Measurements from ENCODE around the gene ATP6V0A4.

ATP6V0A4 gene

GRCh38 chr7:138741453-138741735 lies 56.6 kb downstream of the ATP6V0A4 start:
- no peak overlapping the region for H3K14ac ChIP-seq (ENCODE audit: low read length in 2 of 2)
- H2BK5ac ChIP-seq (ENCODE audit: low read depth, low read length, poor library complexity, severe bottlenecking) = no peak overlapping the region
- 90% methylated on average over 5 of the region's 5 CpGs for WGBS
- no peak overlapping the region for H3K27ac ChIP-seq (ENCODE audit: low read length, poor library complexity, severe bottlenecking)
- no peak overlapping the region for H4K8ac ChIP-seq (ENCODE audit: low read length)
- H2BK15ac ChIP-seq (ENCODE audit: low read depth, poor library complexity, severe bottlenecking) = no peak overlapping the region
- H2AFZ ChIP-seq (ENCODE audit: low read depth, low read length) = no peak overlapping the region
- H2AK5ac ChIP-seq (ENCODE audit: low read length, severe bottlenecking) = no peak overlapping the region
- H3K27me3 ChIP-seq (ENCODE audit: control insufficient read depth in 1 of 2, insufficient read depth in 1 of 2, low read length in 2 of 2) = no peaks in the 10 kb centered on the region
- H3K18ac ChIP-seq (ENCODE audit: low read depth in 1 of 2, low read length in 2 of 2) = no peak overlapping the region
- no peaks in the 10 kb centered on the region for H3K36me3 ChIP-seq (ENCODE audit: control insufficient read depth in 1 of 2, insufficient read depth in 2 of 2, low read depth in 1 of 2, low read length in 2 of 2)
- H4K91ac ChIP-seq (ENCODE audit: low read length) = no peak overlapping the region
- DNase-seq = no peak
- H3K4me1 ChIP-seq (ENCODE audit: control insufficient read depth, insufficient read depth, low read depth, low read length) = peaks cover 4% of the 10 kb centered on the region
- no peak overlapping the region for H3K23ac ChIP-seq (ENCODE audit: low read length in 2 of 2)
- no peak overlapping the region for H3K4me3 ChIP-seq (ENCODE audit: insufficient read depth in 1 of 2, low read depth in 1 of 2, low read length in 2 of 2)
- no peaks in the 10 kb centered on the region for H3K9me3 ChIP-seq (ENCODE audit: control insufficient read depth, low read length)
- H3K4ac ChIP-seq (ENCODE audit: low read depth in 1 of 2, low read length in 2 of 2) = no peak overlapping the region
- H3K9ac ChIP-seq (ENCODE audit: low read length) = no peak overlapping the region
- no peak overlapping the region for H2BK12ac ChIP-seq (ENCODE audit: low read length in 2 of 2)
- no peaks in the 10 kb centered on the region for H3K79me1 ChIP-seq (replicated peaks; ENCODE audit: low read length, poor library complexity, severe bottlenecking)
- H3K4me2 ChIP-seq (ENCODE audit: low read length, poor library complexity, severe bottlenecking) = no peak overlapping the region
- no peak overlapping the region for H2BK120ac ChIP-seq (ENCODE audit: low read depth, low read length)

- H2BK15ac ChIP-seq (ENCODE audit: low read depth, poor library complexity, severe bottlenecking) = no peak overlapping the region
- no peak overlapping the region for H3K18ac ChIP-seq (ENCODE audit: low read depth in 1 of 2, low read length in 2 of 2)
- peaks cover 4% of the 10 kb centered on the region for H3K4me1 ChIP-seq (ENCODE audit: control insufficient read depth, insufficient read depth, low read depth, low read length)
- WGBS = 91% methylated on average over 1 of the region's 1 CpG
- H2BK12ac ChIP-seq (ENCODE audit: low read length in 2 of 2) = no peak overlapping the region
- no peak overlapping the region for H3K4me3 ChIP-seq (ENCODE audit: insufficient read depth in 1 of 2, low read depth in 1 of 2, low read length in 2 of 2)
- no peak overlapping the region for H2AFZ ChIP-seq (ENCODE audit: low read depth, low read length)
- no peak overlapping the region for H4K91ac ChIP-seq (ENCODE audit: low read length)
- H3K4me2 ChIP-seq (ENCODE audit: low read length, poor library complexity, severe bottlenecking) = no peak overlapping the region
- H3K27ac ChIP-seq (ENCODE audit: low read length, poor library complexity, severe bottlenecking) = no peak overlapping the region
- no peak overlapping the region for H3K23ac ChIP-seq (ENCODE audit: low read length in 2 of 2)
- no peak overlapping the region for H3K9ac ChIP-seq (ENCODE audit: low read length)
- H3K36me3 ChIP-seq (ENCODE audit: control insufficient read depth in 1 of 2, insufficient read depth in 2 of 2, low read depth in 1 of 2, low read length in 2 of 2) = no peaks in the 10 kb centered on the region
- H4K8ac ChIP-seq (ENCODE audit: low read length) = no peak overlapping the region
- no peaks in the 10 kb centered on the region for H3K79me1 ChIP-seq (replicated peaks; ENCODE audit: low read length, poor library complexity, severe bottlenecking)
- no peaks in the 10 kb centered on the region for H3K27me3 ChIP-seq (ENCODE audit: control insufficient read depth in 1 of 2, insufficient read depth in 1 of 2, low read length in 2 of 2)
- H3K14ac ChIP-seq (ENCODE audit: low read length in 2 of 2) = no peak overlapping the region
- no peak overlapping the region for H2BK5ac ChIP-seq (ENCODE audit: low read depth, low read length, poor library complexity, severe bottlenecking)
- H3K9me3 ChIP-seq (ENCODE audit: control insufficient read depth, low read length) = no peaks in the 10 kb centered on the region
- H2AK5ac ChIP-seq (ENCODE audit: low read length, severe bottlenecking) = no peak overlapping the region
- no peak for DNase-seq
- no peak overlapping the region for H3K4ac ChIP-seq (ENCODE audit: low read depth in 1 of 2, low read length in 2 of 2)
- H2BK120ac ChIP-seq (ENCODE audit: low read depth, low read length) = no peak overlapping the region
Observed at GRCh38 chr7:138739859-138740258, 58.1 kb downstream of the ATP6V0A4 start.

GRCh38 chr7:138738551-138739335 lies 59.3 kb downstream of the ATP6V0A4 start:
- H2AK5ac ChIP-seq (ENCODE audit: low read length, severe bottlenecking) = peak overlapping the region; percentile 46
- H3K23ac ChIP-seq (ENCODE audit: low read length in 2 of 2) = no peak overlapping the region
- no peak overlapping the region for H2AFZ ChIP-seq (ENCODE audit: low read depth, low read length)
- H3K27ac ChIP-seq (ENCODE audit: low read length, poor library complexity, severe bottlenecking) = peak overlapping the region; percentile 39
- H2BK12ac ChIP-seq (ENCODE audit: low read length in 2 of 2) = no peak overlapping the region
- H4K91ac ChIP-seq (ENCODE audit: low read length) = no peak overlapping the region
- no peaks in the 10 kb centered on the region for H3K9me3 ChIP-seq (ENCODE audit: control insufficient read depth, low read length)
- no peaks in the 10 kb centered on the region for H3K27me3 ChIP-seq (ENCODE audit: control insufficient read depth in 1 of 2, insufficient read depth in 1 of 2, low read length in 2 of 2)
- H3K4me2 ChIP-seq (ENCODE audit: low read length, poor library complexity, severe bottlenecking) = peak overlapping the region; percentile 13
- H4K8ac ChIP-seq (ENCODE audit: low read length) = no peak overlapping the region
- H3K4ac ChIP-seq (ENCODE audit: low read depth in 1 of 2, low read length in 2 of 2) = no peak overlapping the region
- no peaks in the 10 kb centered on the region for H3K79me1 ChIP-seq (replicated peaks; ENCODE audit: low read length, poor library complexity, severe bottlenecking)
- H2BK120ac ChIP-seq (ENCODE audit: low read depth, low read length) = no peak overlapping the region
- peaks cover 4% of the 10 kb centered on the region for H3K4me1 ChIP-seq (ENCODE audit: control insufficient read depth, insufficient read depth, low read depth, low read length)
- H3K14ac ChIP-seq (ENCODE audit: low read length in 2 of 2) = no peak overlapping the region
- H3K18ac ChIP-seq (ENCODE audit: low read depth in 1 of 2, low read length in 2 of 2) = no peak overlapping the region
- H2BK5ac ChIP-seq (ENCODE audit: low read depth, low read length, poor library complexity, severe bottlenecking) = no peak overlapping the region
- DNase-seq = peak; percentile 78
- no peak overlapping the region for H2BK15ac ChIP-seq (ENCODE audit: low read depth, poor library complexity, severe bottlenecking)
- WGBS = 38% methylated on average over 10 of the region's 14 CpGs
- no peak overlapping the region for H3K4me3 ChIP-seq (ENCODE audit: insufficient read depth in 1 of 2, low read depth in 1 of 2, low read length in 2 of 2)
- no peaks in the 10 kb centered on the region for H3K36me3 ChIP-seq (ENCODE audit: control insufficient read depth in 1 of 2, insufficient read depth in 2 of 2, low read depth in 1 of 2, low read length in 2 of 2)
- peak overlapping the region; percentile 59 for H3K9ac ChIP-seq (ENCODE audit: low read length)

- H3K9ac ChIP-seq (ENCODE audit: low read length) = no peak overlapping the region
- H3K9me3 ChIP-seq (ENCODE audit: control insufficient read depth, low read length) = no peaks in the 10 kb centered on the region
- no peak overlapping the region for H2BK120ac ChIP-seq (ENCODE audit: low read depth, low read length)
- WGBS = 84% methylated on average over 2 of the region's 3 CpGs
- H3K18ac ChIP-seq (ENCODE audit: low read depth in 1 of 2, low read length in 2 of 2) = no peak overlapping the region
- H3K27ac ChIP-seq (ENCODE audit: low read length, poor library complexity, severe bottlenecking) = peak overlapping the region; percentile 30
- H2BK12ac ChIP-seq (ENCODE audit: low read length in 2 of 2) = no peak overlapping the region
- no peak overlapping the region for H2BK5ac ChIP-seq (ENCODE audit: low read depth, low read length, poor library complexity, severe bottlenecking)
- H2AFZ ChIP-seq (ENCODE audit: low read depth, low read length) = no peak overlapping the region
- no peaks in the 10 kb centered on the region for H3K36me3 ChIP-seq (ENCODE audit: control insufficient read depth in 1 of 2, insufficient read depth in 2 of 2, low read depth in 1 of 2, low read length in 2 of 2)
- H4K91ac ChIP-seq (ENCODE audit: low read length) = no peak overlapping the region
- peaks cover 4% of the 10 kb centered on the region for H3K4me1 ChIP-seq (ENCODE audit: control insufficient read depth, insufficient read depth, low read depth, low read length)
- no peak overlapping the region for H3K4ac ChIP-seq (ENCODE audit: low read depth in 1 of 2, low read length in 2 of 2)
- H3K79me1 ChIP-seq (replicated peaks; ENCODE audit: low read length, poor library complexity, severe bottlenecking) = no peaks in the 10 kb centered on the region
- H3K23ac ChIP-seq (ENCODE audit: low read length in 2 of 2) = no peak overlapping the region
- H3K27me3 ChIP-seq (ENCODE audit: control insufficient read depth in 1 of 2, insufficient read depth in 1 of 2, low read length in 2 of 2) = no peaks in the 10 kb centered on the region
- H4K8ac ChIP-seq (ENCODE audit: low read length) = no peak overlapping the region
- no peak overlapping the region for H3K14ac ChIP-seq (ENCODE audit: low read length in 2 of 2)
- no peak overlapping the region for H3K4me2 ChIP-seq (ENCODE audit: low read length, poor library complexity, severe bottlenecking)
- peak overlapping the region; percentile 83 for H2AK5ac ChIP-seq (ENCODE audit: low read length, severe bottlenecking)
- H3K4me3 ChIP-seq (ENCODE audit: insufficient read depth in 1 of 2, low read depth in 1 of 2, low read length in 2 of 2) = no peak overlapping the region
- no peak for DNase-seq
- H2BK15ac ChIP-seq (ENCODE audit: low read depth, poor library complexity, severe bottlenecking) = no peak overlapping the region
Observed at GRCh38 chr7:138738114-138738513, 59.9 kb downstream of the ATP6V0A4 start.

Data from mesenchymal stem cell (in vitro differentiated cells and primary cell).